Breast epithelium (tissue), 4 donors: ENCODE results near the gene CEP68. TPM values are rescaled to one million over a fixed set of nuclear protein-coding genes. Genes with fewer than 3 reads are reported as not detected.

Experiments
- DNase-seq, 2 donors: peaks; one replicate each; pipeline ENCODE4 v3.0.0-alpha.2; 2019; ENCODE audit warnings: low spot score in 2 of 2
- H3K27ac ChIP-seq, 2 donors: fragments of 200-600 bp; sonication (generic) in 1 of 2; one replicate each; pipeline ENCODE4 v1.5.1; 2016 to 2019; ENCODE audit warnings: mild to moderate bottlenecking in 1 of 2
- H3K27me3 ChIP-seq, 2 donors: fragments of 200-600 bp; sonication (generic) in 1 of 2; one replicate each; pipeline versions ENCODE4 v1.5.1 to v1.6.0; 2017 to 2019; ENCODE audit warnings: control low read depth in 1 of 2, mild to moderate bottlenecking in 1 of 2
- H3K36me3 ChIP-seq: fragments of 200-600 bp; one replicate; pipeline ENCODE4 v1.5.1; 2019
- H3K4me1 ChIP-seq, 2 donors: fragments of 200-600 bp; sonication (generic); one replicate each; pipeline ENCODE4 v1.5.1; 2016 to 2019; ENCODE audit warnings: control low read depth in 1 of 2
- H3K4me3 ChIP-seq, 3 donors: fragments of 200-600 bp; sonication (generic); 1 replicate in 2 of 3; 2 replicates in 1 of 3; pipeline ENCODE4 v1.5.1; 2016 to 2019; ENCODE audit warnings: mild to moderate bottlenecking in 3 of 3, moderate library complexity in 2 of 3
- H3K9me3 ChIP-seq, 2 donors: fragments of 200-600 bp; sonication (generic) in 1 of 2; one replicate each; pipeline ENCODE4 v1.5.1; 2016 to 2019; ENCODE audit warnings: control low read depth in 1 of 2
- CTCF ChIP-seq, 3 donors: fragments of 450-650 bp; IDR thresholded peaks; one replicate each; pipeline ENCODE4 v1.5.1; 2016 to 2017; ENCODE audit warnings: antibody characterized with exemption in 3 of 3, mild to moderate bottlenecking in 3 of 3, moderate library complexity in 3 of 3
- POLR2A ChIP-seq: fragments of 450-650 bp; IDR thresholded peaks from one replicate; pipeline ENCODE4 v1.6.1; 2016; ENCODE audit warnings: antibody characterized with exemption, mild to moderate bottlenecking, moderate library complexity
- POLR2AphosphoS5 ChIP-seq, 3 donors: sonication (generic); formaldehyde crosslinking; IDR thresholded peaks; one replicate each; pipeline ENCODE4 v1.6.1; 2017; ENCODE audit warnings: antibody characterized with exemption in 3 of 3
- intact Hi-C: fragments of 100-400 bp; cut with DNase I; formaldehyde crosslinking; loops from one replicate; pipeline ENCODE4 v1.15.1; 2023; ENCODE audit warnings: low total_unique reads
- total RNA-seq, 3 donors: library from RNA; depleted of rRNA; stranded (reverse); fragments of >200 nt; gene quantifications; one replicate each; pipeline ENCODE4 v1.1.0, GENCODE V29; 2016

Gene CEP68
- total RNA-seq, 3 donors from 2014 or later, result 23.3 to 32.2 (median 25.0) TPM

GRCh38 chr2:65039640-65040039 is 16.6 kb upstream of the CEP68 start:
- Histone ChIP-seq H3K27ac (no peak overlapping the region), H3K4me1 (no peaks in the 10 kb centered on the region), H3K9me3 (no peaks in the 10 kb centered on the region), H3K4me3 (no peak overlapping the region), H3K27me3 (no peaks in the 10 kb centered on the region), H3K36me3 (no peaks in the 10 kb centered on the region)
- no peak for TF ChIP-seq CTCF (IDR thresholded peaks at IDR 0.05)
- TF ChIP-seq POLR2AphosphoS5 (IDR thresholded peaks at IDR 0.05), result no peak
- no peak for TF ChIP-seq POLR2A
- no peak for DNase-seq
- intact Hi-C loops, result loop anchor here (10.0 kb wide), 1 partner anchor 125 kb away; no protein-coding TSS in a partner anchor

GRCh38 chr2:65040400-65041261 is 15.6 kb upstream of the CEP68 start:
- no peaks in the 10 kb centered on the region for H3K36me3 ChIP-seq
- no peak overlapping the region for H3K27ac ChIP-seq
- TF ChIP-seq POLR2A (no peak), CTCF (IDR thresholded peaks at IDR 0.05) (peak; percentile 96 to 97 (median 96)), POLR2AphosphoS5 (IDR thresholded peaks at IDR 0.05) (peak in 1 of 3 donors; percentile 64)
- H3K9me3 ChIP-seq, result no peaks in the 10 kb centered on the region
- intact Hi-C loops, result no loop called here
- H3K27me3 ChIP-seq, result no peaks in the 10 kb centered on the region
- no peaks in the 10 kb centered on the region for H3K4me1 ChIP-seq
- peak overlapping the region in 2 of 3 donors; percentile 4 to 45 for H3K4me3 ChIP-seq
- peak; percentile 87 to 88 for DNase-seq

- no peak overlapping the region for H3K27ac ChIP-seq
Observed at GRCh38 chr2:65043001-65043400, 13.2 kb upstream of the CEP68 start.

GRCh38 chr2:65044097-65044735 is 12.0 kb upstream of the CEP68 start:
- Histone ChIP-seq H3K9me3 (no peaks in the 10 kb centered on the region), H3K27ac (no peak overlapping the region), H3K4me1 (no peaks in the 10 kb centered on the region), H3K27me3 (no peaks in the 10 kb centered on the region), H3K4me3 (no peak overlapping the region), H3K36me3 (no peaks in the 10 kb centered on the region)
- no peak for DNase-seq
- no peak for TF ChIP-seq POLR2AphosphoS5 (IDR thresholded peaks at IDR 0.05)
- TF ChIP-seq CTCF (IDR thresholded peaks at IDR 0.05), result no peak
- TF ChIP-seq POLR2A, result no peak
- intact Hi-C loops, result no loop called here

More at GRCh38 chr2:65043001-65043400, 13.2 kb upstream of the CEP68 start:
- no peak for DNase-seq
- intact Hi-C loops, result no loop called here
- TF ChIP-seq POLR2AphosphoS5 (IDR thresholded peaks at IDR 0.05) (no peak), CTCF (IDR thresholded peaks at IDR 0.05) (no peak), POLR2A (no peak)
- no peaks in the 10 kb centered on the region for H3K27me3 ChIP-seq
- no peaks in the 10 kb centered on the region for H3K4me1 ChIP-seq
- H3K36me3 ChIP-seq, result no peaks in the 10 kb centered on the region
- no peaks in the 10 kb centered on the region for H3K9me3 ChIP-seq
- no peak overlapping the region for H3K4me3 ChIP-seq

GRCh38 chr2:65045651-65046050 is 10.6 kb upstream of the CEP68 start:
- no peak overlapping the region for H3K27ac ChIP-seq
- no peak for DNase-seq
- no peaks in the 10 kb centered on the region for H3K36me3 ChIP-seq
- no peaks in the 10 kb centered on the region for H3K9me3 ChIP-seq
- intact Hi-C loops, result no loop called here
- H3K4me1 ChIP-seq, result no peaks in the 10 kb centered on the region
- H3K4me3 ChIP-seq, result no peak overlapping the region
- TF ChIP-seq POLR2A (no peak), CTCF (IDR thresholded peaks at IDR 0.05) (no peak), POLR2AphosphoS5 (IDR thresholded peaks at IDR 0.05) (no peak)
- H3K27me3 ChIP-seq, result no peaks in the 10 kb centered on the region
